ENCODE results near the gene ST6GALNAC2. TPM values are rescaled to one million over a fixed set of nuclear protein-coding genes. Genes with fewer than 3 reads are reported as not detected.

Gene ST6GALNAC2
- polyA plus RNA-seq (2013) = 19.9 and 21.5 TPM in 2 replicates

DNA sequence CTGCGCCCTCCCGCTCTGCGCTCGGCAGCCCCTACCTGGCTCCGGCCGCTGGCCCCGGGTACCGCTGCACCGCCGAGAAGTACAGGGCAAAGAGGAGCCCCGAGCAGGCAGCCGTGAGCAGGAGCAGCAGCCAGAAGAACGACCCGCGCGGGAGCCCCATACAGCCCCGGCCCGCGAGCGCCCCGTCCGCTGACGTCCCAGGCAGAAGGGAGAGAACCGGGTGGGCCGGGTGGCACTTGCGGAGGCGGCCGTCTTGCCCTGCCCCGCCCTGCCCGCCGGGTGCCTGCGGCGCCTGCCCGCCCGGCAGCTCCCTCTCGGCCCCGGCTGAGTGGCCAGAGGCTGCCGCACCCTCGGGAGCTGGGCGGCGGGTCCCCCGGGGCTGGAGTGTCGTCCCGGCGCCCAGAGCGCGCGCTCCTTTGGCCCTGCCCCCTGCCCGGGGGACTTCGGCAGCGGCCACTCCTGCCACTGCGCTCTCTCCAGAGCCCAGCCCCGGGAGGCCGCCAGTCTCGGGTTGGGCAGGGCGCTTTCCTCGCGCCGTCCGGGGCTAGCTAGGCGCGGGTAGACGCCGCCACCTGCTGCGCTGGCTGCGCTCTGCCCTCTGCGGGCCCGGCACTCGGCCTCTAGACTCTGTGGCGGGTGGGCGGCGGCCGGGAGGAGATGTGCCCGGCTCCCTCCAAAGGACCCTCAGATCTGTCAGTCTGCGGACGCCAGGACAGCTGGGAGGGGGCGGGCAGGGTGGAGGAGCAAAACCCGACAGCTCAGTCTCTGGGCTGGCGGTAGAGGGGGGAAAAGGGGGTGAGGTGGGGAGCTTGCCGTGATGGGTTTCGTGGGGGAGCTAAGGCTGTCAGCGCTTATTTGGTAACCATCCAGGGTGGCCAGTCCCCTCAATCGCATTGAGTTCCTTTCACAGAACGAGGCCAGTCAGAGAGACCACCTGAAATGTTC, at the start of gene ST6GALNAC2:
ST6GALNAC2 (minus strand) TSS at position 212 of the 945 bp plus-strand sequence; CDS start at position 160, 52 bp downstream.
- Histone ChIP-seq H3K79me2 (ENCODE audit: control insufficient read depth, insufficient read depth, low read length, poor library complexity) (peaks cover 5% of the 10 kb centered on the region), H3K4me2 (ENCODE audit: low read length) (peak within 1 kb of the TSS; percentile 87), H3K9me3 (ENCODE audit: insufficient read depth, low read depth, low read length) (peaks cover 2% of the 10 kb centered on the region), H3K18ac (ENCODE audit: low read length) (peak within 1 kb of the TSS; percentile 60), H3K9ac (ENCODE audit: low read length) (peak within 1 kb of the TSS; percentile 49), H3K27ac (ENCODE audit: low read depth, low read length) (peak within 1 kb of the TSS; percentile 7), H3K23ac (ENCODE audit: low read length) (no peak within 1 kb of the TSS), H3K27me3 (ENCODE audit: insufficient read depth, low read length) (peaks cover 25% of the 10 kb centered on the region), H3K14ac (ENCODE audit: low read length) (peak within 1 kb of the TSS; percentile 72), H3K36me3 (ENCODE audit: control insufficient read depth in 1 of 2, insufficient read depth in 2 of 2, low read length in 2 of 2) (no peaks in the 10 kb centered on the region), H2AK5ac (ENCODE audit: low read length) (peak within 1 kb of the TSS; percentile 42), H3K4ac (ENCODE audit: low read depth, low read length) (peak within 1 kb of the TSS; percentile 34), H4K91ac (ENCODE audit: low read depth, low read length) (peak within 1 kb of the TSS; percentile 83), H4K12ac (ENCODE audit: low read depth, low read length) (peak within 1 kb of the TSS; percentile 83), H2BK12ac (ENCODE audit: low read length) (peak within 1 kb of the TSS; percentile 41), H3K79me1 (ENCODE audit: low read length) (peaks cover 7% of the 10 kb centered on the region), H2BK120ac (ENCODE audit: insufficient read depth, low read length, poor library complexity) (peak within 1 kb of the TSS; percentile 47), H3K4me3 (ENCODE audit: low read depth, low read length) (peak within 1 kb of the TSS; percentile 63), H2BK5ac (ENCODE audit: low read depth, low read length, poor library complexity) (peak within 1 kb of the TSS; percentile 50), H2AFZ (ENCODE audit: insufficient read depth, low read length, poor library complexity) (peak within 1 kb of the TSS; percentile 23), H3K4me1 (ENCODE audit: control insufficient read depth in 1 of 2, insufficient read depth in 2 of 2, low read length in 2 of 2) (peaks cover 4 to 25% of the 10 kb centered on the region in 2 experiments), H4K8ac (ENCODE audit: low read depth, low read length) (peak within 1 kb of the TSS; percentile 61)
- WGBS (ENCODE audit: extremely low coverage, insufficient coverage, insufficient read length) = no CpG with 5 or more reads among the region's 84 CpGs
- peak; percentile 85 to 91 for DNase-seq

DNA sequence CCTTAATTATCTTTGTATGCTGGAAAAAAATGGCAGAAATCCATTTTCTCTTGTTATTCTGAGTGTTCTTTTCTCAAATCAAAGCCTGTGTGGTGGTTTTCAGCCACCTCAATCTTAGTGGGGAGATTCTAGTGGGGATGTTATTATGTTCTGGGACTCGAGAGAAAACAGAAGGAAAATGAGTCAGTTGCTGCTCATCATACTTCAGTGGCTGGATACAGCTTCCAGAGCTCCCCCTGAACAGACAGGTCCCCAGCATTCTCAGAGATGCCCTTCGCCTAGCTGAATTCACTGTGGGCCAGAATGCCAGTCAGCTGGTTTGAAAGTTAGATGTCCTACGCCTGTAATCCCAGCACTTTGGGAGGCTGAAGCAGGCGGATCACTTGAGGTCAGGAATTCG, 49.4 kb upstream of the ST6GALNAC2 start:
- Histone ChIP-seq H3K27me3 (ENCODE audit: insufficient read depth, low read length) (no peaks in the 10 kb centered on the region), H3K18ac (ENCODE audit: low read length) (no peak overlapping the region), H3K4me1 (ENCODE audit: control insufficient read depth in 1 of 2, insufficient read depth in 2 of 2, low read length in 2 of 2) (peaks cover 1 to 4% of the 10 kb centered on the region in 2 experiments), H3K27ac (ENCODE audit: low read depth, low read length) (no peak overlapping the region), H3K79me1 (ENCODE audit: low read length) (no peaks in the 10 kb centered on the region), H3K9me3 (ENCODE audit: insufficient read depth, low read depth, low read length) (no peaks in the 10 kb centered on the region), H3K4me2 (ENCODE audit: low read length) (no peak overlapping the region), H3K4me3 (ENCODE audit: low read depth, low read length) (no peak overlapping the region), H2AFZ (ENCODE audit: insufficient read depth, low read length, poor library complexity) (no peak overlapping the region), H3K23ac (ENCODE audit: low read length) (no peak overlapping the region), H2BK12ac (ENCODE audit: low read length) (no peak overlapping the region), H2BK120ac (ENCODE audit: insufficient read depth, low read length, poor library complexity) (no peak overlapping the region), H3K9ac (ENCODE audit: low read length) (no peak overlapping the region), H4K8ac (ENCODE audit: low read depth, low read length) (no peak overlapping the region), H3K79me2 (ENCODE audit: control insufficient read depth, insufficient read depth, low read length, poor library complexity) (no peaks in the 10 kb centered on the region), H3K36me3 (ENCODE audit: control insufficient read depth in 1 of 2, insufficient read depth in 2 of 2, low read length in 2 of 2) (no peaks in the 10 kb centered on the region), H4K91ac (ENCODE audit: low read depth, low read length) (no peak overlapping the region), H3K4ac (ENCODE audit: low read depth, low read length) (no peak overlapping the region), H3K14ac (ENCODE audit: low read length) (no peak overlapping the region), H2AK5ac (ENCODE audit: low read length) (no peak overlapping the region), H2BK5ac (ENCODE audit: low read depth, low read length, poor library complexity) (no peak overlapping the region), H4K12ac (ENCODE audit: low read depth, low read length) (no peak overlapping the region)
- DNase-seq = no peak
- WGBS (ENCODE audit: extremely low coverage, insufficient coverage, insufficient read length) = no CpG with 5 or more reads among the region's 5 CpGs

DNA sequence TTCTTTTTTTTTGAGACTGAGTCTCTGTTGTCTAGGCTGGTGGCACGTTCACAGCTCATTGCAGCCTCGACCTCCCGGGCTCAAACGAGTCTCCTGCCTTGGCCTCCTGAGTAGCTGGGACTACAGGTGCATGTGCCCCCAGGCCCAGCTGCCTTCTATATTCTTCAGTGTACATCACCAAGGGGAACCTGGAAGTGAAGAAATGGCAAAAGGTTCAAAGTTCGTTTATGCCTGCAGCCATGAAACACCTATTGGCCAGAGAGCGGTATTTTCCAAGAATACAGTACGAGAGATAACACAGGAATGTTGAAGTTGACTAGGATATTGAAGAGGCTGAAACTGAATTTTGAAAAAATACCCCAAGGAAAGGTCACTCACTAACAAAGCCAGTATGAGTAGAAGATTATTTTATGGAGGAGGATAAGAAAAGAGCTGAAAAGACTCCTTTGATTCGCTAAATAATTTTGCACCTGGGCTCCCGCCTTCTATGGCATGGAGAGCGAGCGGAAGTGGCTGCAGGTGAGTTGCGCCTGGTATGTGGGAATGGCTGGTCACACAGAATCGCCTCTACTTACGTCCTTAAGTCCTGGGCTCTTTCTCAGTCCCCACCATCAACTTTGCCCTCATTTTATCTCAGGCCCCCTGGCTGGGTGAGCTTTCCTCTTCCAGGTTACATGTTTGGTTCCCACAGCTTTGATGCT, 48.1 kb upstream of the ST6GALNAC2 start:
- H3K9ac ChIP-seq (ENCODE audit: low read length) = no peak overlapping the region
- H3K4me2 ChIP-seq (ENCODE audit: low read length) = no peak overlapping the region

DNA sequence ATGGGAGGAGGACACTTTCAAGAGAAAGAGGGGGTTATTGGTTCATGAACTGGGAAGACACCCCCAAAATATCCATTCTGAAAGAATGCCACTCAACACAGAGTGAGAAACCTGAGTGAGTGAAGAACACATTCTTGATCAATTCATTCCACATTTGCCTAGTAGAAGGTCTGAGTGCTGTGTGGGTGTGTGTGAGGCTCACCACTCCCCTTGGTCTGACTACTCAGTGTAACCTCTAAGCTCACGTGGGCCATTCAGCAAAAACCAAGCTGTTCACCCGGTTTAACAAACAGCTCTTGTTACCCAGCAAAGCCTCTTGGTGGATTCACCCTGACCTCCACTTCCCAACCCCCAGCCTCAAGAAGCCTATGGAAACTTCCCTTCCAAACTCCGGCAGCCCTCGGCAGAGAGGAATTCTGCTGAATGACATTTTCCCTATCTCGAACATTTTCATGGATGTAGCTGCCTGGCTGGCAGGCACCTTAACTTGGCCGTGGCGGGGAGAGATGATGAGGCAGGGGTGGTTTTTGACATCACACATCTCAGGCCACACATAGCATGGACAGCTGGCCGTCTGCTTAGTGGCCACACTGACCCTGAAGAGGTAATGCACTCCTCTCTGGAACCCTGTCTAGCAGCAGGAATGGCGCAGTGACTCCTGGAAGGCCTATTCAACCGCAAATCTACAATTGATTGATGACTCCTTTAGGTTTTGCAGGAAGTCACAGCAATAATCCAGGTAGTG, 46.3 kb upstream of the ST6GALNAC2 start:
- Histone ChIP-seq H3K9ac (ENCODE audit: low read length) (no peak overlapping the region), H3K4me3 (ENCODE audit: low read depth, low read length) (no peak overlapping the region), H2AFZ (ENCODE audit: insufficient read depth, low read length, poor library complexity) (no peak overlapping the region), H4K91ac (ENCODE audit: low read depth, low read length) (no peak overlapping the region), H3K79me2 (ENCODE audit: control insufficient read depth, insufficient read depth, low read length, poor library complexity) (no peaks in the 10 kb centered on the region), H4K12ac (ENCODE audit: low read depth, low read length) (no peak overlapping the region), H3K18ac (ENCODE audit: low read length) (no peak overlapping the region), H3K27me3 (ENCODE audit: insufficient read depth, low read length) (no peaks in the 10 kb centered on the region), H3K27ac (ENCODE audit: low read depth, low read length) (no peak overlapping the region), H2BK5ac (ENCODE audit: low read depth, low read length, poor library complexity) (no peak overlapping the region), H2AK5ac (ENCODE audit: low read length) (no peak overlapping the region), H3K23ac (ENCODE audit: low read length) (no peak overlapping the region), H3K4me1 (ENCODE audit: control insufficient read depth in 1 of 2, insufficient read depth in 2 of 2, low read length in 2 of 2) (peaks cover 1 to 2% of the 10 kb centered on the region in 2 experiments), H4K8ac (ENCODE audit: low read depth, low read length) (no peak overlapping the region), H3K36me3 (ENCODE audit: control insufficient read depth in 1 of 2, insufficient read depth in 2 of 2, low read length in 2 of 2) (no peaks in the 10 kb centered on the region), H3K79me1 (ENCODE audit: low read length) (no peaks in the 10 kb centered on the region), H3K9me3 (ENCODE audit: insufficient read depth, low read depth, low read length) (peaks cover 3% of the 10 kb centered on the region), H3K4ac (ENCODE audit: low read depth, low read length) (no peak overlapping the region), H2BK12ac (ENCODE audit: low read length) (no peak overlapping the region), H3K14ac (ENCODE audit: low read length) (no peak overlapping the region), H3K4me2 (ENCODE audit: low read length) (no peak overlapping the region), H2BK120ac (ENCODE audit: insufficient read depth, low read length, poor library complexity) (no peak overlapping the region)
- no CpG with 5 or more reads among the region's 10 CpGs for WGBS (ENCODE audit: extremely low coverage, insufficient coverage, insufficient read length)
- DNase-seq = no peak

More for the DNA sequence above, 48.1 kb upstream of the ST6GALNAC2 start:
- Histone ChIP-seq H2AFZ (ENCODE audit: insufficient read depth, low read length, poor library complexity) (no peak overlapping the region), H3K36me3 (ENCODE audit: control insufficient read depth in 1 of 2, insufficient read depth in 2 of 2, low read length in 2 of 2) (no peaks in the 10 kb centered on the region), H3K79me2 (ENCODE audit: control insufficient read depth, insufficient read depth, low read length, poor library complexity) (no peaks in the 10 kb centered on the region), H4K91ac (ENCODE audit: low read depth, low read length) (no peak overlapping the region), H4K12ac (ENCODE audit: low read depth, low read length) (no peak overlapping the region), H3K9me3 (ENCODE audit: insufficient read depth, low read depth, low read length) (no peaks in the 10 kb centered on the region), H3K14ac (ENCODE audit: low read length) (no peak overlapping the region), H3K4me1 (ENCODE audit: control insufficient read depth in 1 of 2, insufficient read depth in 2 of 2, low read length in 2 of 2) (peaks cover 1 to 2% of the 10 kb centered on the region in 2 experiments), H3K18ac (ENCODE audit: low read length) (no peak overlapping the region), H3K27ac (ENCODE audit: low read depth, low read length) (no peak overlapping the region), H2BK12ac (ENCODE audit: low read length) (no peak overlapping the region), H2BK5ac (ENCODE audit: low read depth, low read length, poor library complexity) (no peak overlapping the region), H3K27me3 (ENCODE audit: insufficient read depth, low read length) (no peaks in the 10 kb centered on the region), H3K23ac (ENCODE audit: low read length) (no peak overlapping the region), H3K4ac (ENCODE audit: low read depth, low read length) (no peak overlapping the region), H4K8ac (ENCODE audit: low read depth, low read length) (no peak overlapping the region), H3K79me1 (ENCODE audit: low read length) (no peaks in the 10 kb centered on the region), H2BK120ac (ENCODE audit: insufficient read depth, low read length, poor library complexity) (no peak overlapping the region), H2AK5ac (ENCODE audit: low read length) (no peak overlapping the region), H3K4me3 (ENCODE audit: low read depth, low read length) (no peak overlapping the region)
- peak; percentile 60 to 83 for DNase-seq
- no CpG with 5 or more reads among the region's 14 CpGs for WGBS (ENCODE audit: extremely low coverage, insufficient coverage, insufficient read length)
